HCT116 (cell line): ENCODE data around the gene POLR3H. TPM values are rescaled to one million over a fixed set of nuclear protein-coding genes. Genes with fewer than 3 reads are reported as not detected.

Experiments
- ATAC-seq: fragments of 200-7000 bp; cut with Tn5 transposase; 2 replicates; pipeline ENCODE4 v1.9.1; 2020; ENCODE audit warnings: mild to moderate bottlenecking, moderate library complexity
- Bru-seq: library from RNA; stranded (reverse); fragments of 400-500 nt; gene quantifications from one replicate; lab custom pipeline; 2021; lab: Mats Ljungman, UMichigan
- BruChase-seq, 2 experiments: library from RNA; stranded (reverse); fragments of 400-500 nt; gene quantifications; one replicate each; lab custom pipeline; 2021; lab: Mats Ljungman, UMichigan
- BruUV-seq: library from RNA; stranded (reverse); fragments of 400-500 nt; replicated peaks from 2 replicates; lab custom pipeline; 2021; lab: Mats Ljungman, UMichigan
- CTCF ChIA-PET: fragments of 300-600 bp; sonication (Branson Sonifier 250); formaldehyde crosslinking; loops from one replicate; lab custom pipeline; 2021; ENCODE audit warnings: antibody characterized with exemption; lab: Charles Lee
- POLR2A ChIA-PET: fragments of 300-600, 350-600 bp; sonication (Branson Sonifier 250); formaldehyde crosslinking; loops from one replicate; lab custom pipeline; 2021; ENCODE audit warnings: antibody characterized with exemption; lab: Charles Lee
- RAD21 ChIA-PET, 2 experiments: fragments of 300-600 bp; sonication (Branson Sonifier 250); formaldehyde crosslinking; loops; one replicate each; lab custom pipeline; 2023; ENCODE audit warnings: low total read pairs in 2 of 2; ENCODE audit not compliant: uncharacterized antibody in 2 of 2, unreplicated experiment in 2 of 2, low non-redundant PET in 1 of 2; lab: Charles Lee
- DNase-seq: peaks from one replicate; pipeline ENCODE4 v3.0.0-alpha.2; 2010; ENCODE audit warnings: low read depth, low spot score
- H2AFZ ChIP-seq: fragments of 200-600 bp; shearing (Covaris generic), sonication (generic); 2 replicates; pipeline ENCODE4 v1.6.1; 2017; ENCODE audit warnings: low read depth, mixed run types, mixed read lengths, antibody characterized with exemption, low read length; ENCODE audit not compliant: poor library complexity, severe bottlenecking
- H3K27ac ChIP-seq: 2 replicates; pipeline ENCODE4 v1.5.1; 2012; ENCODE audit warnings: low read depth, low read length
- H3K27me3 ChIP-seq: fragments of 200-600 bp; sonication (generic); 2 replicates; pipeline ENCODE4 v1.6.1; 2016; ENCODE audit warnings: mixed run types, low read length, mixed read lengths; ENCODE audit not compliant: insufficient read depth
- H3K36me3 ChIP-seq, 2 experiments: fragments of 200-500 bp in 1 of 2; fragments of 200-600 bp in 1 of 2; sonication (Bioruptor generic) in 1 of 2; sonication (generic) in 1 of 2; 2 replicates each; pipeline versions ENCODE4 v1.5.1 to v1.6.1; 2014 to 2016; ENCODE audit warnings: low read length in 2 of 2, inconsistent platforms in 1 of 2, mixed read lengths in 1 of 2, mixed run types in 1 of 2; ENCODE audit not compliant: insufficient read depth in 2 of 2, control insufficient read depth in 1 of 2
- H3K4me1 ChIP-seq, 2 experiments: fragments of 200-600 bp in 1 of 2; sonication (generic) in 1 of 2; 2 replicates each; pipeline versions ENCODE4 v1.5.1 to v1.6.1; 2012 to 2017; ENCODE audit warnings: low read length in 2 of 2, inconsistent platforms in 1 of 2, mild to moderate bottlenecking in 1 of 2, mixed read lengths in 1 of 2, mixed run types in 1 of 2, moderate library complexity in 1 of 2; ENCODE audit not compliant: insufficient read depth in 2 of 2, control insufficient read depth in 1 of 2
- H3K4me2 ChIP-seq: fragments of 200-600 bp; sonication (generic); 2 replicates; pipeline ENCODE4 v1.6.1; 2017; ENCODE audit warnings: mixed run types, low read length, mixed read lengths
- H3K4me3 ChIP-seq, 2 experiments: fragments of 200-600 bp in 1 of 2; sonication (generic) in 1 of 2; replicated peaks in 1 of 2; 2 replicates each; pipeline ENCODE4 v1.5.1; 2011 to 2016; ENCODE audit warnings: low read length in 2 of 2, control low read depth in 1 of 2, low read depth in 1 of 2, mild to moderate bottlenecking in 1 of 2, mixed read lengths in 1 of 2, mixed run types in 1 of 2
- H3K79me2 ChIP-seq: fragments of 200-600 bp; sonication (generic); 2 replicates; pipeline ENCODE4 v1.6.1; 2017; ENCODE audit warnings: mild to moderate bottlenecking, mixed run types, low read length, moderate library complexity, mixed read lengths; ENCODE audit not compliant: insufficient read depth
- H3K9ac ChIP-seq: fragments of 200-600 bp; sonication (generic); 2 replicates; pipeline ENCODE4 v1.6.1; 2016; ENCODE audit warnings: low read length, mixed read lengths
- H3K9me2 ChIP-seq: fragments of 200-600 bp; sonication (generic), shearing (Covaris generic); 2 replicates; pipeline ENCODE4 v1.6.1; 2017; ENCODE audit warnings: mixed run types, mild to moderate bottlenecking, moderate library complexity; ENCODE audit not compliant: insufficient read depth
- H3K9me3 ChIP-seq, 2 experiments: fragments of 200-500 bp in 1 of 2; fragments of 200-600 bp in 1 of 2; sonication (Bioruptor generic) in 1 of 2; sonication (generic) in 1 of 2; 2 replicates each; pipeline ENCODE4 v1.6.1; 2014 to 2017; ENCODE audit warnings: low read length in 2 of 2, mixed read lengths in 2 of 2, inconsistent platforms in 1 of 2, low read depth in 1 of 2, mild to moderate bottlenecking in 1 of 2, mixed run types in 1 of 2, moderate library complexity in 1 of 2; ENCODE audit not compliant: control insufficient read depth in 1 of 2, insufficient read depth in 1 of 2
- H4K20me1 ChIP-seq: fragments of 200-600 bp; sonication (generic), shearing (Covaris generic); 2 replicates; pipeline ENCODE4 v1.6.1; 2017; ENCODE audit warnings: mixed run types, mild to moderate bottlenecking, moderate library complexity; ENCODE audit not compliant: insufficient read depth
- CBX3 ChIP-seq: IDR thresholded peaks from 2 replicates; pipeline ENCODE4 v1.6.1; 2012; ENCODE audit warnings: low read depth
- EGR1 ChIP-seq: IDR thresholded peaks from 2 replicates; pipeline ENCODE4 v1.6.1; 2012; ENCODE audit warnings: low read depth
- ELF1 ChIP-seq: IDR thresholded peaks from 2 replicates; pipeline ENCODE4 v1.6.1; 2012; ENCODE audit warnings: low read depth, borderline replicate concordance
- EZH2 ChIP-seq: fragments of 200-600 bp; sonication (generic); IDR thresholded peaks from 2 replicates; pipeline ENCODE4 v1.6.1; 2017; ENCODE audit warnings: antibody characterized with exemption, mixed run types
- FOSL1 ChIP-seq: IDR thresholded peaks from 2 replicates; pipeline ENCODE4 v1.6.1; 2012; ENCODE audit warnings: low read depth
- JUND ChIP-seq: IDR thresholded peaks from 2 replicates; pipeline ENCODE4 v1.6.1; 2012
- POLR2A ChIP-seq: IDR thresholded peaks from 2 replicates; pipeline ENCODE4 v1.7.0; 2011; ENCODE audit warnings: borderline replicate concordance; ENCODE audit not compliant: insufficient read depth, insufficient read length; ENCODE audit errors: extremely low read depth
- POLR2AphosphoS5 ChIP-seq: IDR thresholded peaks from 2 replicates; pipeline ENCODE4 v1.6.1; 2011; ENCODE audit warnings: mild to moderate bottlenecking, low read depth, low read length, moderate library complexity
- RAD21 ChIP-seq: IDR thresholded peaks from 2 replicates; pipeline ENCODE4 v1.6.1; 2012; ENCODE audit warnings: low read depth, mild to moderate bottlenecking
- SIN3A ChIP-seq: IDR thresholded peaks from 2 replicates; pipeline ENCODE4 v1.6.1; 2012; ENCODE audit warnings: low read depth
- SP1 ChIP-seq: IDR thresholded peaks from 2 replicates; pipeline ENCODE4 v1.6.1; 2012; ENCODE audit warnings: low read depth
- SRF ChIP-seq: IDR thresholded peaks from 2 replicates; pipeline ENCODE4 v1.6.1; 2012; ENCODE audit warnings: low read depth
- TCF7L2 ChIP-seq: IDR thresholded peaks from 2 replicates; pipeline ENCODE4 v1.7.0; 2011; ENCODE audit warnings: borderline replicate concordance, inconsistent platforms; ENCODE audit not compliant: insufficient read depth, insufficient read length; ENCODE audit errors: extremely low read depth
- ZFX ChIP-seq: fragments of 450-650 bp; IDR thresholded peaks from 2 replicates; pipeline ENCODE4 v1.6.1; 2017
- intact Hi-C: fragments of 100-400 bp; cut with micrococcal nuclease; formaldehyde crosslinking; loops from 2 replicates; pipeline ENCODE4 v1.10.0; 2022
- long read RNA-seq: library from polyadenylated mRNA; unstranded; transcript quantifications from one replicate; pipeline ENCODE4 v2.0.0, GENCODE V29; 2021; ENCODE audit not compliant: unreplicated experiment
- polyA plus RNA-seq: library from polyadenylated mRNA; unstranded; fragments of >200 nt; gene quantifications from 2 replicates; pipeline ENCODE4 v1.2.1, GENCODE V29; 2012; ENCODE audit warnings: missing spikeins
- total RNA-seq: library from RNA; stranded (reverse); gene quantifications from one replicate; pipeline ENCODE4 v1.2.1, GENCODE V29; 2021; ENCODE audit not compliant: unreplicated experiment
- TF ChIP-seq, protein P1 (sequence below): IDR thresholded peaks from 2 replicates; pipeline ENCODE4 v1.6.1; 2012
- TF ChIP-seq, protein P2 (sequence below), 3 experiments: fragments of 200-600 bp in 1 of 3; sonication (generic) in 1 of 3; IDR thresholded peaks in 2 of 3; conservative IDR thresholded peaks in 1 of 3; 2 replicates each; pipeline ENCODE4 v1.5.1; 2012 to 2017; ENCODE audit warnings: low read depth in 2 of 3, low read length in 2 of 3, antibody characterized with exemption in 1 of 3, borderline replicate concordance in 1 of 3, control low read depth in 1 of 3, mild to moderate bottlenecking in 1 of 3, mixed read lengths in 1 of 3, mixed run types in 1 of 3, moderate library complexity in 1 of 3; ENCODE audit not compliant: insufficient read depth in 1 of 3
- TF ChIP-seq, protein P3 (sequence below): IDR thresholded peaks from 2 replicates; pipeline ENCODE4 v1.6.1; 2012

The POLR3H gene, protein sequence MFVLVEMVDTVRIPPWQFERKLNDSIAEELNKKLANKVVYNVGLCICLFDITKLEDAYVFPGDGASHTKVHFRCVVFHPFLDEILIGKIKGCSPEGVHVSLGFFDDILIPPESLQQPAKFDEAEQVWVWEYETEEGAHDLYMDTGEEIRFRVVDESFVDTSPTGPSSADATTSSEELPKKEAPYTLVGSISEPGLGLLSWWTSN
- total RNA-seq (62.1 TPM), Bru-seq, nascent RNA (percentile 82 among the genes with signal in this experiment), BruChase-seq, experiment 1, labeled RNA remaining after a 6-hour chase (percentile 77 among the genes with signal in this experiment), BruChase-seq, experiment 2, labeled RNA remaining after a 2-hour chase (percentile 84 among the genes with signal in this experiment)
- 30.7 and 31.8 TPM in 2 replicates for polyA plus RNA-seq
- long read RNA-seq, full-length matches to known transcripts, result 99 of 134 reads
- long read RNA-seq, partial matches to known transcripts, result 5 of 134 reads
- long read RNA-seq, other reads (novel, unspliced or antisense), result 30 of 134 reads

DNA sequence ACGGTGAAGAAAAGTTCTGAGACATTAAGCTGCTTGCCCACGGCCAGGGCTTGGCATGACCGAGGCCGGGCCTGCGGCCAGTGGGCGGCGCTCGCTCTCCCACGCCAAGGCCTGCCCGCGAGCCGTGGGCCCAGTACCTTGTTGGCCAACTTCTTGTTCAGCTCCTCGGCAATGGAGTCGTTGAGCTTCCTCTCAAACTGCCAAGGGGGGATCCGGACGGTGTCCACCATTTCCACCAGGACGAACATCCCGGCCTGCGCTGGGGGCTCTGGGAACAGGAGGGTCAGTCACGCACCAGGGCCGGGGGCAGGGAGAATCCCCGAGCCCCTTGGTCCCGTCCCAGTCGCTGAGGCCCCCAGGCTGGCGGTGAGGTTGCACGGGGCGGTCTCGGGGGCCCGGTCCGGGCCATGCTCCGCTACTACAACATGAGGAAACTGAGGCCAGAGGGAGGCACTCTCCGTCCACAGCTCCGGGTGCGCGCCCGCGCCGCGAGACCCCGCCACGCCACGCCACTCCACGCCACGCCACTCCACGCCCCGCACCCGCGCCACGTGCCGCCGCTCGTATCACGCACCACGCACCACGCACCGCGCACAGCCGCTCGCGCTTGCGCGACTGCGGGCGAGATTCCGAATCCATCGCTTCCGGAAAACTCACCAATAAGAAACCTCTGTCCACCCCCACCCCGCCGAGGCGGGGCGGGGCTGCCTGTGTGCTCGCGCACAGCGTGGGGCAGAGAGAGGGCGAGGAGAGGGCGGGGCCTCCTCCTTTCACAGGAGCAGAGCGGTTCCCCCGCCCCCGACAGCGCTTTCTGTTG, at the start of gene POLR3H:
Gene POLR3H (minus strand): TSS at position 617 of the 817 bp plus-strand sequence. CDS start 369 bp downstream, at position 248.
- Histone ChIP-seq H3K36me3 (peaks cover 10 to 19% of the 10 kb centered on the region in 2 experiments; a peak in 3 of 4 replicates), H3K79me2 (peaks cover 53% of the 10 kb centered on the region), H3K4me1 (peaks cover 15 to 25% of the 10 kb centered on the region in 2 experiments), H3K9me3 (no peaks in the 10 kb centered on the region), H3K4me3 (peak within 1 kb of the TSS; percentile 92 to 99), H2AFZ (peak within 1 kb of the TSS; percentile 77), H3K9ac (peak within 1 kb of the TSS; percentile 100), H4K20me1 (peaks cover 6% of the 10 kb centered on the region; the same call in 1 of the 2 replicates), H3K4me2 (peak within 1 kb of the TSS; percentile 94), H3K27me3 (no peaks in the 10 kb centered on the region), H3K9me2 (no peaks in the 10 kb centered on the region), H3K27ac (peak within 1 kb of the TSS; percentile 94)
- BruUV-seq, result TSS peak; percentile 51
- DNase-seq (peak; percentile 90), ATAC-seq (peak; percentile 98)
- no peak for TF ChIP-seq TCF7L2
- TF ChIP-seq ZFX, result peak; percentile 83; the same call in 1 of the 2 replicates
- TF ChIP-seq, protein P1, sequence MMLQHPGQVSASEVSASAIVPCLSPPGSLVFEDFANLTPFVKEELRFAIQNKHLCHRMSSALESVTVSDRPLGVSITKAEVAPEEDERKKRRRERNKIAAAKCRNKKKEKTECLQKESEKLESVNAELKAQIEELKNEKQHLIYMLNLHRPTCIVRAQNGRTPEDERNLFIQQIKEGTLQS, result no peak
- TF ChIP-seq, protein P2, sequence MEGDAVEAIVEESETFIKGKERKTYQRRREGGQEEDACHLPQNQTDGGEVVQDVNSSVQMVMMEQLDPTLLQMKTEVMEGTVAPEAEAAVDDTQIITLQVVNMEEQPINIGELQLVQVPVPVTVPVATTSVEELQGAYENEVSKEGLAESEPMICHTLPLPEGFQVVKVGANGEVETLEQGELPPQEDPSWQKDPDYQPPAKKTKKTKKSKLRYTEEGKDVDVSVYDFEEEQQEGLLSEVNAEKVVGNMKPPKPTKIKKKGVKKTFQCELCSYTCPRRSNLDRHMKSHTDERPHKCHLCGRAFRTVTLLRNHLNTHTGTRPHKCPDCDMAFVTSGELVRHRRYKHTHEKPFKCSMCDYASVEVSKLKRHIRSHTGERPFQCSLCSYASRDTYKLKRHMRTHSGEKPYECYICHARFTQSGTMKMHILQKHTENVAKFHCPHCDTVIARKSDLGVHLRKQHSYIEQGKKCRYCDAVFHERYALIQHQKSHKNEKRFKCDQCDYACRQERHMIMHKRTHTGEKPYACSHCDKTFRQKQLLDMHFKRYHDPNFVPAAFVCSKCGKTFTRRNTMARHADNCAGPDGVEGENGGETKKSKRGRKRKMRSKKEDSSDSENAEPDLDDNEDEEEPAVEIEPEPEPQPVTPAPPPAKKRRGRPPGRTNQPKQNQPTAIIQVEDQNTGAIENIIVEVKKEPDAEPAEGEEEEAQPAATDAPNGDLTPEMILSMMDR (IDR thresholded peaks at IDR 0.05 in 2 of 3, conservative IDR thresholded peaks at IDR 0.05 in 1 of 3; ENCODE audit: borderline replicate concordance in 1 of 3, insufficient read depth in 1 of 3, low read depth in 2 of 3, low read length in 2 of 3), result peak; percentile 61 to 68 (median 64); a peak in 5 of 6 replicates
- peak; percentile 82 for TF ChIP-seq EGR1
- no peak for TF ChIP-seq FOSL1
- TF ChIP-seq SIN3A, result peak; percentile 63; the same call in 1 of the 2 replicates
- no peak for TF ChIP-seq CBX3
- TF ChIP-seq POLR2AphosphoS5, result peak; percentile 76
- no peak for TF ChIP-seq EZH2
- no peak for TF ChIP-seq SRF
- peak; percentile 73; the same call in 1 of the 2 replicates for TF ChIP-seq ELF1
- TF ChIP-seq SP1, result peak; percentile 64
- no peak for TF ChIP-seq JUND
- no peak for TF ChIP-seq POLR2A
- TF ChIP-seq, protein P3, sequence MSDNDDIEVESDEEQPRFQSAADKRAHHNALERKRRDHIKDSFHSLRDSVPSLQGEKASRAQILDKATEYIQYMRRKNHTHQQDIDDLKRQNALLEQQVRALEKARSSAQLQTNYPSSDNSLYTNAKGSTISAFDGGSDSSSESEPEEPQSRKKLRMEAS, result peak; percentile 97
- TF ChIP-seq RAD21, result peak; percentile 66
- POLR2A ChIA-PET, result interaction anchor here (0.9 to 1.3 kb wide), 4 partner anchors 9 to 46 kb away, joined by 3 to 7 read pairs (median 4); partner anchors contain the start of gene PMM1
- RAD21 ChIA-PET, result interaction anchor here in 1 of 2 experiments (0.5 kb wide), 1 partner anchor 46 kb away, joined by 3 read pairs; the partner anchor contains the start of gene PMM1
- CTCF ChIA-PET, result interaction anchor here (1.0 to 1.5 kb wide), 4 partner anchors 17 to 54 kb away, joined by 3 to 7 read pairs (median 6); no protein-coding TSS in a partner anchor
- intact Hi-C loops, result no loop called here
